ENCODE measurements around the gene ASXL2.

The ASXL2 gene

GRCh38 chr2:25787020-25787419, 91.3 kb downstream of the ASXL2 start:
- TF ChIP-seq, protein P1, sequence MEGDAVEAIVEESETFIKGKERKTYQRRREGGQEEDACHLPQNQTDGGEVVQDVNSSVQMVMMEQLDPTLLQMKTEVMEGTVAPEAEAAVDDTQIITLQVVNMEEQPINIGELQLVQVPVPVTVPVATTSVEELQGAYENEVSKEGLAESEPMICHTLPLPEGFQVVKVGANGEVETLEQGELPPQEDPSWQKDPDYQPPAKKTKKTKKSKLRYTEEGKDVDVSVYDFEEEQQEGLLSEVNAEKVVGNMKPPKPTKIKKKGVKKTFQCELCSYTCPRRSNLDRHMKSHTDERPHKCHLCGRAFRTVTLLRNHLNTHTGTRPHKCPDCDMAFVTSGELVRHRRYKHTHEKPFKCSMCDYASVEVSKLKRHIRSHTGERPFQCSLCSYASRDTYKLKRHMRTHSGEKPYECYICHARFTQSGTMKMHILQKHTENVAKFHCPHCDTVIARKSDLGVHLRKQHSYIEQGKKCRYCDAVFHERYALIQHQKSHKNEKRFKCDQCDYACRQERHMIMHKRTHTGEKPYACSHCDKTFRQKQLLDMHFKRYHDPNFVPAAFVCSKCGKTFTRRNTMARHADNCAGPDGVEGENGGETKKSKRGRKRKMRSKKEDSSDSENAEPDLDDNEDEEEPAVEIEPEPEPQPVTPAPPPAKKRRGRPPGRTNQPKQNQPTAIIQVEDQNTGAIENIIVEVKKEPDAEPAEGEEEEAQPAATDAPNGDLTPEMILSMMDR (IDR thresholded peaks at IDR 0.05; ENCODE audit: extremely low read depth, missing control alignments): no peak
- no peak for DNase-seq (ENCODE audit: low spot score)

- DNase-seq (ENCODE audit: low spot score): no peak
- TF ChIP-seq, protein P1 (IDR thresholded peaks at IDR 0.05; ENCODE audit: extremely low read depth, missing control alignments): no peak
Observed at GRCh38 chr2:25784404-25784803, 93.9 kb downstream of the ASXL2 start.

DNA sequence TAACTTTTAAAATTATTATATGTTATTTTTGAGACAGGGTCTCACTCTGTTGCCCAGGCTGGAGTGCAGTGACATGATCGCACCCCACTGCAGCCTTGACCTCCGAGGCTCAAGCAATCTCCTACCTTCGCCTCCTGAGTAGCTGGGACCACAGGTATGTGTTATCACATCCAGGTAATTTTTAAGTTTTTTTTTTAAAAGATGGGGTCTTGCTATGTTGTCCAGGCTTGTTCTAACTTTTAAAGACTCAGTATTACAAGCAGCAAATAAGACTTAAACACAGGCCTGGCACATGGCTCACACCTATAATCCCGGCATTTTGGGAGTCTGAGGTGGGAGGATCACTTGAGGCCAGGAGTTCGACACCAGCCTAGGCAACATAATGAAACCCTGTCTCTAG, 101.2 kb downstream of the ASXL2 start:
- DNase-seq (ENCODE audit: low spot score): no peak
- TF ChIP-seq, protein P1 (IDR thresholded peaks at IDR 0.05; ENCODE audit: extremely low read depth, missing control alignments): no peak

GRCh38 chr2:25772078-25772477, 106.2 kb downstream of the ASXL2 start:
- TF ChIP-seq, protein P1 (IDR thresholded peaks at IDR 0.05; ENCODE audit: extremely low read depth, missing control alignments): no peak
- DNase-seq (ENCODE audit: low spot score): no peak

- TF ChIP-seq, protein P1 (IDR thresholded peaks at IDR 0.05; ENCODE audit: extremely low read depth, missing control alignments): no peak
- DNase-seq (ENCODE audit: low spot score): no peak
Observed at GRCh38 chr2:25763575-25763974, 114.7 kb downstream of the ASXL2 start.

GRCh38 chr2:25760297-25760696, 118.0 kb downstream of the ASXL2 start:
- DNase-seq (ENCODE audit: low spot score): no peak
- TF ChIP-seq, protein P1 (IDR thresholded peaks at IDR 0.05; ENCODE audit: extremely low read depth, missing control alignments): no peak

- DNase-seq (ENCODE audit: low spot score): no peak
- TF ChIP-seq, protein P1 (IDR thresholded peaks at IDR 0.05; ENCODE audit: extremely low read depth, missing control alignments): no peak
Observed at GRCh38 chr2:25758348-25758747, 119.9 kb downstream of the ASXL2 start.
